SK-N-SH treated with all-trans-retinoic acid at 6 μM for 48 hours (cell line): ENCODE measurements around the gene PARD3B.

Experiments used
- ARNTL ChIP-seq: fragments of 450-650 bp; formaldehyde crosslinking; IDR thresholded peaks from 2 replicates; pipeline ENCODE4 v1.5.0; 2020; ENCODE audit warnings: low read depth, mild to moderate bottlenecking, moderate library complexity, borderline replicate concordance
- CREB5 ChIP-seq: fragments of 250-450 bp; sonication (Bioruptor Pico); IDR thresholded peaks from 2 replicates; pipeline ENCODE4 v1.5.1; 2020; ENCODE audit warnings: low read depth, mild to moderate bottlenecking, moderate library complexity
- CSDC2 ChIP-seq: fragments of 250-450 bp; sonication (Bioruptor Pico); IDR thresholded peaks from 2 replicates; pipeline ENCODE4 v1.5.0; 2020; ENCODE audit warnings: mild to moderate bottlenecking, moderate library complexity
- GLIS3 ChIP-seq: fragments of 250-450 bp; sonication (Bioruptor Pico); IDR thresholded peaks from 2 replicates; pipeline ENCODE4 v1.5.0; 2020; ENCODE audit warnings: mild to moderate bottlenecking, moderate library complexity
- TOX ChIP-seq: fragments of 250-450 bp; sonication (Bioruptor Pico); IDR thresholded peaks from 2 replicates; pipeline ENCODE4 v1.8.0; 2021; ENCODE audit warnings: mild to moderate bottlenecking, moderate library complexity, borderline replicate concordance
- ZC3H10 ChIP-seq: fragments of 250-450 bp; sonication (Bioruptor Pico); IDR thresholded peaks from 2 replicates; pipeline ENCODE4 v1.5.1; 2021; ENCODE audit warnings: mild to moderate bottlenecking, moderate library complexity
- ZFP3 ChIP-seq: fragments of 250-450 bp; sonication (Bioruptor Pico); IDR thresholded peaks from 2 replicates; pipeline ENCODE4 v1.5.0; 2020; ENCODE audit warnings: mild to moderate bottlenecking, moderate library complexity
- ZFP30 ChIP-seq: fragments of 450-650 bp; formaldehyde crosslinking; IDR thresholded peaks from 2 replicates; pipeline ENCODE4 v1.5.0; 2022; ENCODE audit warnings: mild to moderate bottlenecking, moderate library complexity
- ZNF565 ChIP-seq: fragments of 450-650 bp; formaldehyde crosslinking; conservative IDR thresholded peaks from 2 replicates; pipeline ENCODE4 v1.5.0; 2020; ENCODE audit warnings: low read depth, mild to moderate bottlenecking, moderate library complexity
- ZNF70 ChIP-seq: fragments of 450-650 bp; formaldehyde crosslinking; IDR thresholded peaks from 2 replicates; pipeline ENCODE4 v1.5.0; 2020; ENCODE audit warnings: mild to moderate bottlenecking, moderate library complexity

- TF ChIP-seq ZNF565 (CRISPR knock-in tag) (no peak), CREB5 (CRISPR knock-in tag) (no peak), ZFP3 (CRISPR knock-in tag) (no peak), GLIS3 (no peak), ZNF70 (CRISPR knock-in tag) (no peak), ZFP30 (CRISPR knock-in tag) (no peak), TOX (CRISPR knock-in tag) (no peak), ZC3H10 (CRISPR knock-in tag) (no peak), CSDC2 (CRISPR knock-in tag) (no peak), ARNTL (CRISPR knock-in tag) (no peak)
Measured at GRCh38 chr2:204772546-204772945, 227.3 kb downstream of the PARD3B start.
